22Rv1 (cell line): ENCODE results near the gene CCL17.

Source experiments
- CTCF ChIP-seq: fragments of 450-650 bp; IDR thresholded peaks from 2 replicates; pipeline ENCODE4 v1.5.1; 2017; ENCODE audit warnings: mild to moderate bottlenecking
- ZFX ChIP-seq: fragments of 450-650 bp; IDR thresholded peaks from 2 replicates; pipeline ENCODE4 v1.6.1; 2017; ENCODE audit warnings: antibody characterized with exemption, borderline replicate concordance

DNA sequence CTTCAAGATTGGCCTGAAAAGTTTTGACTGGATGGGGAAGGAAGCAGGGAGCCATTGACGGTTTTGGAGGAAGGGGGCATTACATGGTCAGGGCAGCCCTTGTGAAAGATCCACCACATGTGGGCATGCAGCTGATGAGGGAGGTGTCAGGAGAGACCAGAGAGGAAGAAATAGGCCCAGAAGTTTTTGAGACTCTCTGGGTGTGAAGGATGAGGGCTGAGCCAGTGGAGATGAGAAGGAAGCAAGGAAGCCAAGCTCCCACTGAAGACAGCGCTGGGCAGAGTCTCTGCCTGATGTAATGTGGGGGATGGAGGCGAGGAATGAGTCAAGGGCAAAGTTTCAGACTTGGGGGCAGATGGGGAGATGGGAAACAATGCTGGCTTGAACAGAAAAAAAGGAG, 530 bp downstream of the CCL17 start:
- TF ChIP-seq CTCF = no peak
- no peak for TF ChIP-seq ZFX
